ENCODE measurements around the gene SH3GL1. TPM values are rescaled to one million over a fixed set of nuclear protein-coding genes. Genes with fewer than 3 reads are reported as not detected.

Gene SH3GL1
- polyA plus RNA-seq, 1 donor (not counting 4 experiments of a cell fraction or from before 2014, with no cell fraction given), result 47.4 TPM

GRCh38 chr19:4442819-4443146, 42.4 kb upstream of the SH3GL1 start:
- no peak for DNase-seq (ENCODE audit: low read depth, low spot score)
- no peaks in the 10 kb centered on the region for H4K20me1 ChIP-seq (ENCODE audit: control insufficient read depth, extremely low read depth, insufficient read depth, low read length)
- H2AFZ ChIP-seq (ENCODE audit: control insufficient read depth, low read length), result no peak overlapping the region
- no peaks in the 10 kb centered on the region for H3K9me1 ChIP-seq (ENCODE audit: control insufficient read depth, extremely low read depth, insufficient read depth, low read length)
- FAIRE-seq, result no peak
- peaks cover 38 to 43% of the 10 kb centered on the region in 2 experiments for H3K36me3 ChIP-seq (ENCODE audit: control insufficient read depth in 2 of 2, extremely low read depth in 1 of 2, insufficient read depth in 2 of 2, low read length in 2 of 2)
- no peak overlapping the region for H3K4me2 ChIP-seq (ENCODE audit: control insufficient read depth, extremely low read depth, insufficient read depth, low read depth, low read length)
- H3K4me1 ChIP-seq (ENCODE audit: control insufficient read depth, extremely low read depth, insufficient read depth, low read length), result no peaks in the 10 kb centered on the region
- no peak overlapping the region for H3K4me3 ChIP-seq (ENCODE audit: control insufficient read depth in 2 of 3, extremely low read depth in 1 of 3, insufficient read depth in 2 of 3, low read depth in 1 of 3, low read length in 3 of 3)
- TF ChIP-seq CTCF (optimal IDR thresholded peaks at IDR 0.05 in 1 of 3, IDR thresholded peaks at IDR 0.05 in 1 of 3, conservative IDR thresholded peaks at IDR 0.05 in 1 of 3; ENCODE audit: extremely low read depth in 1 of 3, insufficient read depth in 2 of 3, low read length in 3 of 3), result no peak
- no peak for TF ChIP-seq EZH2 (IDR thresholded peaks at IDR 0.05; ENCODE audit: low read length)
- no peak overlapping the region for H3K9ac ChIP-seq (ENCODE audit: control insufficient read depth, extremely low read depth, insufficient read depth, low read length)
- H3K9me3 ChIP-seq (ENCODE audit: control insufficient read depth, low read depth, low read length), result no peaks in the 10 kb centered on the region
- H3K79me2 ChIP-seq (ENCODE audit: control insufficient read depth, insufficient read depth, low read length), result no peaks in the 10 kb centered on the region
- H3K27me3 ChIP-seq (ENCODE audit: control insufficient read depth, extremely low read depth, insufficient read depth, low read length), result no peaks in the 10 kb centered on the region
- dilution Hi-C loops (cut with MboI; ENCODE audit: extremely low pct_ligation_motif_present, low sequenced_read_pairs), result no loop called here
- H3K27ac ChIP-seq (ENCODE audit: control insufficient read depth, insufficient read depth, low read length), result no peak overlapping the region

GRCh38 chr19:4441994-4442818, 41.9 kb upstream of the SH3GL1 start:
- no peaks in the 10 kb centered on the region for H3K79me2 ChIP-seq (ENCODE audit: control insufficient read depth, insufficient read depth, low read length)
- H3K36me3 ChIP-seq (ENCODE audit: control insufficient read depth in 2 of 2, extremely low read depth in 1 of 2, insufficient read depth in 2 of 2, low read length in 2 of 2), result peaks cover 32 to 40% of the 10 kb centered on the region in 2 experiments
- no peaks in the 10 kb centered on the region for H3K9me1 ChIP-seq (ENCODE audit: control insufficient read depth, extremely low read depth, insufficient read depth, low read length)
- H3K4me1 ChIP-seq (ENCODE audit: control insufficient read depth, extremely low read depth, insufficient read depth, low read length), result no peaks in the 10 kb centered on the region
- H3K27me3 ChIP-seq (ENCODE audit: control insufficient read depth, extremely low read depth, insufficient read depth, low read length), result no peaks in the 10 kb centered on the region
- TF ChIP-seq CTCF (optimal IDR thresholded peaks at IDR 0.05 in 1 of 3, IDR thresholded peaks at IDR 0.05 in 1 of 3, conservative IDR thresholded peaks at IDR 0.05 in 1 of 3; ENCODE audit: extremely low read depth in 1 of 3, insufficient read depth in 2 of 3, low read length in 3 of 3) (no peak), EZH2 (IDR thresholded peaks at IDR 0.05; ENCODE audit: low read length) (no peak)
- DNase-seq (ENCODE audit: low read depth, low spot score) (no peak), FAIRE-seq (no peak)
- no peaks in the 10 kb centered on the region for H3K9me3 ChIP-seq (ENCODE audit: control insufficient read depth, low read depth, low read length)
- H3K4me2 ChIP-seq (ENCODE audit: control insufficient read depth, extremely low read depth, insufficient read depth, low read depth, low read length), result no peak overlapping the region
- H3K9ac ChIP-seq (ENCODE audit: control insufficient read depth, extremely low read depth, insufficient read depth, low read length), result no peak overlapping the region
- no peak overlapping the region for H3K27ac ChIP-seq (ENCODE audit: control insufficient read depth, insufficient read depth, low read length)
- H4K20me1 ChIP-seq (ENCODE audit: control insufficient read depth, extremely low read depth, insufficient read depth, low read length), result no peaks in the 10 kb centered on the region
- dilution Hi-C loops (cut with MboI; ENCODE audit: extremely low pct_ligation_motif_present, low sequenced_read_pairs), result no loop called here
- H2AFZ ChIP-seq (ENCODE audit: control insufficient read depth, low read length), result no peak overlapping the region
- no peak overlapping the region for H3K4me3 ChIP-seq (ENCODE audit: control insufficient read depth in 2 of 3, extremely low read depth in 1 of 3, insufficient read depth in 2 of 3, low read depth in 1 of 3, low read length in 3 of 3)

All from keratinocyte (primary cell).